GM12878 (cell line): ENCODE results near the gene PCSK6. TPM values are rescaled to one million over a fixed set of nuclear protein-coding genes. Genes with fewer than 3 reads are reported as not detected.

Experiments
- ATAC-seq: fragments of 200-7000 bp; cut with Tn5 transposase; 3 replicates; pipeline ENCODE4 v1.9.1; 2020; ENCODE audit warnings: mild to moderate bottlenecking, moderate library complexity
- BruUV-seq: library from RNA; stranded (reverse); fragments of 400-500 nt; replicated peaks from 2 replicates; lab custom pipeline; 2021; lab: Mats Ljungman, UMichigan
- CTCF ChIA-PET: fragments of 300-600 bp; sonication (Branson Sonifier 250); formaldehyde crosslinking; extraction: SDS; loops from one replicate; lab custom pipeline; 2021; ENCODE audit warnings: inconsistent platforms; lab: Yijun Ruan, JAX
- POLR2A ChIA-PET: fragments of 350-600 bp; formaldehyde crosslinking; extraction: SDS; loops from one replicate; lab custom pipeline; 2021; ENCODE audit warnings: inconsistent platforms; lab: Charles Lee
- RAD21 ChIA-PET: fragments of 300-600 bp; sonication (Branson Sonifier 250); formaldehyde crosslinking; loops from one replicate; lab custom pipeline; 2023; ENCODE audit warnings: antibody characterized with exemption; ENCODE audit not compliant: unreplicated experiment; lab: Charles Lee
- SMC1A ChIA-PET: fragments of 300-600 bp; sonication (Branson Sonifier 250); formaldehyde crosslinking; loops from one replicate; lab custom pipeline; 2023; ENCODE audit not compliant: unreplicated experiment, uncharacterized antibody; lab: Charles Lee
- DNase-seq: peaks from one replicate; pipeline ENCODE4 v3.0.0-alpha.2; 2011; ENCODE audit warnings: low read depth, low spot score
- FAIRE-seq: peaks from 3 replicates; lab custom pipeline; 2011; peaks lifted over from hg19 to GRCh38; lab: Jason Lieb, UNC
- H2AFZ ChIP-seq: 2 replicates; pipeline ENCODE4 v1.6.0; 2011; ENCODE audit warnings: low read depth, low read length, control low read depth; ENCODE audit not compliant: control insufficient read depth
- H3K27ac ChIP-seq: 2 replicates; pipeline ENCODE4 v1.5.1; 2011; ENCODE audit warnings: control low read depth; ENCODE audit not compliant: control insufficient read depth, insufficient read depth
- H3K27me3 ChIP-seq, 2 experiments: replicated peaks in 1 of 2; 2 replicates each; pipeline versions ENCODE4 v1.6.0 to v1.6.1; 2011; ENCODE audit warnings: low read length in 1 of 2; ENCODE audit not compliant: control insufficient read depth in 2 of 2, insufficient read depth in 2 of 2
- H3K36me3 ChIP-seq, 2 experiments: 2 replicates each; pipeline ENCODE4 v1.5.1; 2011; ENCODE audit warnings: low read length in 1 of 2; ENCODE audit not compliant: control insufficient read depth in 2 of 2, insufficient read depth in 2 of 2
- H3K4me1 ChIP-seq: 2 replicates; pipeline ENCODE4 v1.6.1; 2011; ENCODE audit warnings: mild to moderate bottlenecking, low read length, moderate library complexity, mixed read lengths; ENCODE audit not compliant: control insufficient read depth, insufficient read depth
- H3K4me2 ChIP-seq: 2 replicates; pipeline ENCODE4 v1.6.0; 2011; ENCODE audit warnings: control low read depth; ENCODE audit not compliant: control insufficient read depth, insufficient read depth
- H3K4me3 ChIP-seq: fragments of 200-600 bp; sonication (generic); 2 replicates; pipeline ENCODE4 v1.5.1; 2016
- H3K79me2 ChIP-seq: 2 replicates; pipeline ENCODE4 v1.6.0; 2011; ENCODE audit warnings: low read length; ENCODE audit not compliant: control insufficient read depth, insufficient read depth
- H3K9ac ChIP-seq: 2 replicates; pipeline ENCODE4 v1.8.0; 2011; ENCODE audit warnings: low read length, control low read depth, mixed read lengths; ENCODE audit not compliant: control insufficient read depth, insufficient read depth
- H3K9me3 ChIP-seq: replicated peaks from 3 replicates; pipeline ENCODE4 v1.5.1; 2011; ENCODE audit warnings: mild to moderate bottlenecking, low read length; ENCODE audit not compliant: control insufficient read depth, insufficient read depth
- H4K20me1 ChIP-seq: 2 replicates; pipeline ENCODE4 v1.6.0; 2011; ENCODE audit not compliant: control insufficient read depth, insufficient read depth
- BCL11A ChIP-seq: IDR thresholded peaks from 2 replicates; pipeline ENCODE4 v1.6.1; 2011; ENCODE audit warnings: low read depth, low read length
- HDAC6 ChIP-seq: fragments of 200-600 bp; sonication (generic); IDR thresholded peaks from one replicate; pipeline ENCODE4 v1.8.0; 2017; ENCODE audit warnings: antibody characterized with exemption; ENCODE audit not compliant: unreplicated experiment
- IKZF1 ChIP-seq: fragments of 450-650 bp; conservative IDR thresholded peaks from 2 replicates; pipeline ENCODE4 v1.6.1; 2017; ENCODE audit warnings: antibody characterized with exemption, mild to moderate bottlenecking
- RFX5 ChIP-seq: IDR thresholded peaks from 2 replicates; pipeline ENCODE4 v1.6.1; 2011; ENCODE audit warnings: low read depth, low read length, improper control_type of control experiment
- WGBS: methylation state at CpG from one replicate; pipeline ENCODE4 v1.1.6; 2016; ENCODE audit warnings: low lambda C conversion rate; ENCODE audit not compliant: insufficient replicate concordance, insufficient coverage; ENCODE audit errors: missing lambda C conversion rate; 5-methylcytosine and 5-hydroxymethylcytosine counted together
- in situ Hi-C: fragments of 300-500 bp; cut with MboI; formaldehyde crosslinking; loops from 9 replicates; pipeline ENCODE4 v1.14.3; 2018; ENCODE audit warnings: mixed read lengths
- intact Hi-C: fragments of 100-400 bp; cut with micrococcal nuclease; formaldehyde crosslinking; loops from one replicate; pipeline ENCODE4 v1.14.2; 2022; ENCODE audit not compliant: unreplicated experiment
- polyA plus RNA-seq, 11 experiments: library from polyadenylated mRNA; depleted of rRNA in 4 of 11; unstranded in 6 of 11; stranded (reverse) in 5 of 11; fragments of >200 nt; fragmentation: Nextera tagmentation in 4 of 11; fragmentation: Illumina TruSeq in 1 of 11; extraction: Ambion mirVana in 4 of 11; extraction: Trizol in 1 of 11; gene quantifications; 1 replicate in 1 of 11; 2 replicates in 10 of 11; pipeline versions ENCODE4 v1.2.1 to v1.2.3, GENCODE V29; 2011 to 2016; ENCODE audit warnings: inconsistent platforms in 2 of 11, missing spikeins in 2 of 11, low read depth in 1 of 11
- total RNA-seq, 4 experiments: library from RNA; depleted of rRNA in 3 of 4; stranded (reverse); fragments of >200 nt in 3 of 4; fragmentation: Illumina TruSeq in 1 of 4; extraction: Trizol in 1 of 4; gene quantifications; 2 replicates each; pipeline versions ENCODE4 v1.2.1 to v1.2.3, GENCODE V29; 2013 to 2021
- TF ChIP-seq, protein P1 (sequence below): IDR thresholded peaks from 2 replicates; pipeline ENCODE4 v1.6.1; 2011; ENCODE audit warnings: borderline replicate concordance, low read depth, mild to moderate bottlenecking, moderate library complexity, low read length; ENCODE audit not compliant: insufficient read depth, poor library complexity, severe bottlenecking
- TF ChIP-seq, protein P2 (sequence below): fragments of 450-650 bp; IDR thresholded peaks from 2 replicates; pipeline ENCODE4 v1.6.1; 2017; ENCODE audit warnings: mild to moderate bottlenecking, moderate library complexity
- TF ChIP-seq, protein P3 (sequence below): IDR thresholded peaks from 2 replicates; pipeline ENCODE4 v1.6.1; 2011; ENCODE audit warnings: borderline replicate concordance, low read depth, mild to moderate bottlenecking, moderate library complexity, mixed read lengths, low read length; ENCODE audit not compliant: insufficient read depth; ENCODE audit errors: extremely low read length

The PCSK6 gene
- total and polyA plus RNA-seq, 10 of the 15 experiments (the other 5 are each of a cell fraction or from before 2014, with no cell fraction given) = 0.19 to 0.67 (median 0.25) TPM; not detected in 4

DNA sequence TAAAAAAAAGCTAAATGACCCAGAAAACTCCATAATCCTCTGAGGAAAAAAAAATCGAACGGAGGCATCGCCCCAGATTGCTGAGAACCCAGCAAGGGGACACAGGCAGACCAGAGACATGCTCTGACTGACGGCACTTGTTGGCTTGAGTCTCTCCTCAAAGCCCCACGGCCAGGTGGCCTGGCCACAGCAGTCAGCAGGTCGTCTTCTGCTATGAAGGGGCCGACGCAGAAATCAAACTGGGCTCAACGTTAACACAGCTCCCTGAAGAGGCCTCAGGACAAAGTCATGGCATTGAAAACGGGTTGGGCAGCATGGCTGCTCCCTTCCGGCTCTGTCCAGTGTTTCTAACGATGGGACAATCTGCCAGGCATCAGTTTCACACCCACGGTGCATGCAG is 17.5 kb downstream of the PCSK6 start:
- no peaks in the 10 kb centered on the region for H3K79me2 ChIP-seq
- H3K4me1 ChIP-seq = no peaks in the 10 kb centered on the region
- BruUV-seq = no TSS peak
- no peak overlapping the region for H2AFZ ChIP-seq
- TF ChIP-seq BCL11A = no peak
- TF ChIP-seq, protein P1, sequence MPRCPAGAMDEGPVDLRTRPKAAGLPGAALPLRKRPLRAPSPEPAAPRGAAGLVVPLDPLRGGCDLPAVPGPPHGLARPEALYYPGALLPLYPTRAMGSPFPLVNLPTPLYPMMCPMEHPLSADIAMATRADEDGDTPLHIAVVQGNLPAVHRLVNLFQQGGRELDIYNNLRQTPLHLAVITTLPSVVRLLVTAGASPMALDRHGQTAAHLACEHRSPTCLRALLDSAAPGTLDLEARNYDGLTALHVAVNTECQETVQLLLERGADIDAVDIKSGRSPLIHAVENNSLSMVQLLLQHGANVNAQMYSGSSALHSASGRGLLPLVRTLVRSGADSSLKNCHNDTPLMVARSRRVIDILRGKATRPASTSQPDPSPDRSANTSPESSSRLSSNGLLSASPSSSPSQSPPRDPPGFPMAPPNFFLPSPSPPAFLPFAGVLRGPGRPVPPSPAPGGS = no peak
- ChIA-PET CTCF (no interaction called here), SMC1A (no interaction called here), POLR2A (no interaction called here), RAD21 (no interaction called here)
- 25% methylated on average over 13 of the region's 13 CpGs for WGBS
- H3K9me3 ChIP-seq = no peaks in the 10 kb centered on the region
- in situ Hi-C loops = no loop called here
- H3K4me3 ChIP-seq = no peak overlapping the region
- H3K27me3 ChIP-seq = no peaks in the 10 kb centered on the region; a peak in 1 of 4 replicates
- DNase-seq (no peak), FAIRE-seq (no peak), ATAC-seq (no peak)
- intact Hi-C loops = no loop called here
- no peaks in the 10 kb centered on the region for H4K20me1 ChIP-seq
- H3K27ac ChIP-seq = no peak overlapping the region
- no peak overlapping the region for H3K4me2 ChIP-seq
- H3K9ac ChIP-seq = no peak overlapping the region
- no peaks in the 10 kb centered on the region for H3K36me3 ChIP-seq

DNA sequence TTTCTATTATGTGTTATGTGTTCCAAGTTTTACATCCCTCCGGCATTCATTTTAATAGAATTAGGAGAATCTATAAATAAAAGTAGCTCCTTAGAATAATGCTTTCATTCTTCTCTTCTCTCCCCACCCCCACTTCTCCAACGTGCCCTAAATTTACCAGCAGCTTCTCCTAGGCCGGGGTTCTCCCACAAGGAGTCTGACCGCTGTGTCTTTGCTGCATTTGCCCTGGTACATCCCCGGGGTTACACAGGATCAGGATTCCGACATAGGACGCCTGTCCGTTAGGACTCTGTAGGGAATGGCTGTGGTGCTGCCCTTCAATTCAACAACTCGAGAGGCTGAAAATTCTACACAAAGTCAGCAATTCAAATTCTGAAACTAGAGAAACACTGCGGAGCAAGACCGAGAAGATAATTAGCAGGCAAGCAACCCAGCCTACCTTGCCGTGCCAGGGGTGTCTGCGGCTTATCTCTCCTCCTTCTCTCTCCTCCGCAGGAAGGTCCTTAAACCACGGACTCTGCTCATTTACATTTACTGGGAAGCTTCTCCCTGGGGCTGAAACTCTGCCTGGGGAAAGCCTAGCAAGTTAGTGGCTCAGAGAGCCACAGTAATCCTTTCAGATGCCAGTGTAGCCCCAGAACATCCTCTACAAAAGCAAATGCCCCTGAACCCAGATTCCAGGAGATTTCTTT is 18.8 kb downstream of the PCSK6 start:
- Histone ChIP-seq H3K4me2 (no peak overlapping the region), H3K4me1 (no peaks in the 10 kb centered on the region), H3K9ac (no peak overlapping the region), H2AFZ (no peak overlapping the region), H3K36me3 (no peaks in the 10 kb centered on the region), H3K27me3 (no peaks in the 10 kb centered on the region; a peak in 1 of 4 replicates), H3K4me3 (no peak overlapping the region), H4K20me1 (no peaks in the 10 kb centered on the region), H3K79me2 (no peaks in the 10 kb centered on the region), H3K9me3 (no peaks in the 10 kb centered on the region), H3K27ac (no peak overlapping the region)
- DNase-seq (no peak), ATAC-seq (no peak), FAIRE-seq (no peak)
- no TSS peak for BruUV-seq
- ChIA-PET SMC1A (no interaction called here), CTCF (no interaction called here), POLR2A (no interaction called here), RAD21 (no interaction called here)
- in situ Hi-C loops (no loop called here), intact Hi-C loops (no loop called here)
- 50% methylated on average over 15 of the region's 15 CpGs for WGBS
- TF ChIP-seq IKZF1 (no peak), RFX5 (no peak), HDAC6 (no peak)
- TF ChIP-seq, protein P2, sequence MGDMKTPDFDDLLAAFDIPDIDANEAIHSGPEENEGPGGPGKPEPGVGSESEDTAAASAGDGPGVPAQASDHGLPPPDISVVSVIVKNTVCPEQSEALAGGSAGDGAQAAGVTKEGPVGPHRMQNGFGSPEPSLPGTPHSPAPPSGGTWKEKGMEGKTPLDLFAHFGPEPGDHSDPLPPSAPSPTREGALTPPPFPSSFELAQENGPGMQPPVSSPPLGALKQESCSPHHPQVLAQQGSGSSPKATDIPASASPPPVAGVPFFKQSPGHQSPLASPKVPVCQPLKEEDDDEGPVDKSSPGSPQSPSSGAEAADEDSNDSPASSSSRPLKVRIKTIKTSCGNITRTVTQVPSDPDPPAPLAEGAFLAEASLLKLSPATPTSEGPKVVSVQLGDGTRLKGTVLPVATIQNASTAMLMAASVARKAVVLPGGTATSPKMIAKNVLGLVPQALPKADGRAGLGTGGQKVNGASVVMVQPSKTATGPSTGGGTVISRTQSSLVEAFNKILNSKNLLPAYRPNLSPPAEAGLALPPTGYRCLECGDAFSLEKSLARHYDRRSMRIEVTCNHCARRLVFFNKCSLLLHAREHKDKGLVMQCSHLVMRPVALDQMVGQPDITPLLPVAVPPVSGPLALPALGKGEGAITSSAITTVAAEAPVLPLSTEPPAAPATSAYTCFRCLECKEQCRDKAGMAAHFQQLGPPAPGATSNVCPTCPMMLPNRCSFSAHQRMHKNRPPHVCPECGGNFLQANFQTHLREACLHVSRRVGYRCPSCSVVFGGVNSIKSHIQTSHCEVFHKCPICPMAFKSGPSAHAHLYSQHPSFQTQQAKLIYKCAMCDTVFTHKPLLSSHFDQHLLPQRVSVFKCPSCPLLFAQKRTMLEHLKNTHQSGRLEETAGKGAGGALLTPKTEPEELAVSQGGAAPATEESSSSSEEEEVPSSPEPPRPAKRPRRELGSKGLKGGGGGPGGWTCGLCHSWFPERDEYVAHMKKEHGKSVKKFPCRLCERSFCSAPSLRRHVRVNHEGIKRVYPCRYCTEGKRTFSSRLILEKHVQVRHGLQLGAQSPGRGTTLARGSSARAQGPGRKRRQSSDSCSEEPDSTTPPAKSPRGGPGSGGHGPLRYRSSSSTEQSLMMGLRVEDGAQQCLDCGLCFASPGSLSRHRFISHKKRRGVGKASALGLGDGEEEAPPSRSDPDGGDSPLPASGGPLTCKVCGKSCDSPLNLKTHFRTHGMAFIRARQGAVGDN = no peak
- TF ChIP-seq, protein P3, sequence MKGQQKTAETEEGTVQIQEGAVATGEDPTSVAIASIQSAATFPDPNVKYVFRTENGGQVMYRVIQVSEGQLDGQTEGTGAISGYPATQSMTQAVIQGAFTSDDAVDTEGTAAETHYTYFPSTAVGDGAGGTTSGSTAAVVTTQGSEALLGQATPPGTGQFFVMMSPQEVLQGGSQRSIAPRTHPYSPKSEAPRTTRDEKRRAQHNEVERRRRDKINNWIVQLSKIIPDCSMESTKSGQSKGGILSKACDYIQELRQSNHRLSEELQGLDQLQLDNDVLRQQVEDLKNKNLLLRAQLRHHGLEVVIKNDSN = no peak
